Nephron progenitor cell (in vitro differentiated cells): ENCODE results near the gene ERC2.

ENCODE experiments used
- DNase-seq: peaks from one replicate; pipeline ENCODE4 v3.0.0; 2021
- H3K27ac Mint-ChIP-seq: 2 replicates; pipeline ENCODE4 v1.8.0; 2021; ENCODE audit warnings: mild to moderate bottlenecking, moderate library complexity, mixed read lengths
- H3K27me3 Mint-ChIP-seq: 2 replicates; pipeline ENCODE4 v1.8.0; 2021; ENCODE audit warnings: mild to moderate bottlenecking, low read depth, mixed read lengths; ENCODE audit not compliant: poor library complexity
- H3K36me3 Mint-ChIP-seq: 2 replicates; pipeline ENCODE4 v1.8.0; 2021; ENCODE audit warnings: low read depth, mixed read lengths
- H3K4me1 Mint-ChIP-seq: 2 replicates; pipeline ENCODE4 v1.8.0; 2021; ENCODE audit warnings: mixed read lengths
- H3K4me3 Mint-ChIP-seq: 2 replicates; pipeline ENCODE4 v1.8.0; 2021; ENCODE audit warnings: mild to moderate bottlenecking, moderate library complexity, mixed read lengths
- H3K9me3 Mint-ChIP-seq: 2 replicates; pipeline ENCODE4 v1.8.0; 2021; ENCODE audit warnings: mild to moderate bottlenecking, moderate library complexity, mixed read lengths
- CTCF ChIP-seq: fragments of 200-600 bp; sonication (generic); IDR thresholded peaks from 2 replicates; pipeline ENCODE4 v1.5.0; 2021; ENCODE audit warnings: antibody characterized with exemption

ERC2 gene

DNA sequence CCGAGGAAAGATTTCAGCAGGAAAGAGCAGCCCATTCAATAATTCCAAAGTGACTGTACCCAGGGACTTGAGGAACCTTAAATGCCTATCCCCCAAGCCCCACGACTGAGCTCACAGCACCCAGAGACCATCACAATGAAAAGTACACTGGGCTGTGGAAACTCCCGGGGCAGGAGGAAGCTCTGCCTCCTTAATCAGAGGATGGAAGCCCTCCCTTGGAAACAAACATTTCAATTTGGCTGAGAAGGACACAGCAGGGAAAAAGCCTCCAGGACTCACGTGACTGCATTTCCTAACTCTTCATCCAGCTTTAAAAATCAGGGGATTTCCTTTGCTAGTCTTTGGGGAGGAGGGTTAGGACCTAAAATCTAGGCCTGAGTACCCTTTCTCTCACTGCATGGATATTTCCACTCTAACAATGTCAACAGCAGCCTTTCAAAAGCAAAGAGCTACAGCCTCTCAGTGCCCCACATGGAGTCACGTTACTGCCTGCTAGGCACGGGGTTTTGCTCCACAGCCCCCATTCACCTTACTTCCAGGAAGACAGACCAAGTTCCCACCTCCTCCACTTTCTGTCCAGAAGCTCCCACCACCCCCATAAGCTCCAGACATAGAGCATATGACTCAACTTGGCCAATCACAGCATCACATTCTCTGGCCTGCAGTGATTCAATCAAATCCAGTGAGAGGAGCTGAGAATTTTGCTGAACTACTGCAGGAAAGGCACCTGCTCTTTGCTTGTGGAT lies 912.2 kb downstream of the ERC2 start:
- H3K27me3 Mint-ChIP-seq = no peaks in the 10 kb centered on the region
- peaks cover 64% of the 10 kb centered on the region for H3K4me1 Mint-ChIP-seq
- TF ChIP-seq CTCF = no peak
- peaks cover 8% of the 10 kb centered on the region for H3K9me3 Mint-ChIP-seq
- peaks cover 9% of the 10 kb centered on the region for H3K36me3 Mint-ChIP-seq
- no peak overlapping the region for H3K4me3 Mint-ChIP-seq
- no peak for DNase-seq
- H3K27ac Mint-ChIP-seq = peak overlapping the region; percentile 91

GRCh38 chr3:55554634-55555425 lies 913.4 kb downstream of the ERC2 start:
- H3K4me3 Mint-ChIP-seq = no peak overlapping the region
- peaks cover 60% of the 10 kb centered on the region for H3K4me1 Mint-ChIP-seq
- peaks cover 3% of the 10 kb centered on the region for H3K27me3 Mint-ChIP-seq
- peaks cover 14% of the 10 kb centered on the region for H3K36me3 Mint-ChIP-seq
- H3K27ac Mint-ChIP-seq = peak overlapping the region; percentile 91
- peaks cover 13% of the 10 kb centered on the region for H3K9me3 Mint-ChIP-seq
- no peak for DNase-seq
- TF ChIP-seq CTCF = no peak

GRCh38 chr3:55551644-55552043 lies 916.6 kb downstream of the ERC2 start:
- Mint-ChIP-seq H3K27ac (peak overlapping the region; percentile 3), H3K4me1 (peaks cover 65% of the 10 kb centered on the region), H3K36me3 (peaks cover 14% of the 10 kb centered on the region), H3K9me3 (peaks cover 13% of the 10 kb centered on the region), H3K27me3 (peaks cover 3% of the 10 kb centered on the region), H3K4me3 (no peak overlapping the region)
- TF ChIP-seq CTCF = no peak
- no peak for DNase-seq

DNA sequence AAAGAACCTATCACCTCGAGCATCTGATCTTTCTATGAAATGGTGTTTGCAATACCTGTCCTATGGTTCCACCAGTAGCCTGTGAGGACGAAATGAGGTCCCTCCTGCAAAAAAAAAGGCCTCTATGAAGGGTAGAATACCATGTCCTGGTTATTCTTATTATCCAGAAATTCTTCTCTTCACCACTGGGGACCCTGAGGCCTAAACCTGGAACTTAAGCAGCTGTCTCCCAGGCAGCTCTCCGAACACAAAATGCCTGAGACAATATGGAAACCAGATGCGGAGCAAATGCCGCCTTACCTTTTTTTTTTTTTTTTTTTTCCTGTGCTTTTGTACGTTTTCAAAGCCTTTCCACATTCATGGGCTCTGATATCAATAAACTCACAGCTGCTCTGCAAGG lies 919.1 kb downstream of the ERC2 start:
- Mint-ChIP-seq H3K36me3 (peaks cover 14% of the 10 kb centered on the region), H3K4me3 (no peak overlapping the region), H3K4me1 (peaks cover 65% of the 10 kb centered on the region), H3K27me3 (peaks cover 3% of the 10 kb centered on the region), H3K9me3 (peaks cover 13% of the 10 kb centered on the region), H3K27ac (peak overlapping the region; percentile 44)
- no peak for DNase-seq
- no peak for TF ChIP-seq CTCF

GRCh38 chr3:55546866-55547669 lies 921.2 kb downstream of the ERC2 start:
- peak overlapping the region; percentile 29 for H3K4me3 Mint-ChIP-seq
- TF ChIP-seq CTCF = no peak
- H3K27ac Mint-ChIP-seq = peak overlapping the region; percentile 58
- no peak for DNase-seq
- H3K36me3 Mint-ChIP-seq = peaks cover 10% of the 10 kb centered on the region
- peaks cover 74% of the 10 kb centered on the region for H3K4me1 Mint-ChIP-seq
- peaks cover 3% of the 10 kb centered on the region for H3K27me3 Mint-ChIP-seq
- peaks cover 10% of the 10 kb centered on the region for H3K9me3 Mint-ChIP-seq
